GM12801 (cell line): ENCODE results near the gene SYNGR2.

Source experiments
- CTCF ChIP-seq: IDR thresholded peaks from one replicate; pipeline ENCODE4 v1.5.1; 2011; ENCODE audit warnings: control low read depth; ENCODE audit not compliant: insufficient read length; ENCODE audit errors: extremely low read depth

SYNGR2 gene

DNA sequence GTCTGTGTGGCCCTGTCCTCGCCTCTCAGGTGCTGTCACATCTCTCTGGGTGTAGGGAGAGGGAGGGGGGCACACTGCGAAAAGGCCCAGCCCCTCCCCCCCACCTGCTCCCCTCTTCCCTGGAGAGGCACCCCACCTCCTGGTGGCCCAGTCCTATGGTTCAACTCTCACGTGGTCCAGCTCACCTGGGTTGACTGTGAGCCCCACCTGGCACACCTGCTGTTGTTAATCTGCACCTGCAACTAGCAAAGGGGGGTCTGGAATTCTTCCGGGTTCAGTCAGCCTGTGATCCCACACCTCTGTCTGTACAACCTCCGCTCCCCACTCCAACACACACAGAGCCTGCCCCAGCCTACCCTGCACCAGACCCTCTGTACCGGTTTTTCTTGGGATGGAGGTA, 2.0 kb upstream of the SYNGR2 start:
- no peak for TF ChIP-seq CTCF

- no peak for TF ChIP-seq CTCF
These were observed 767 bp downstream of the SYNGR2 start for GRCh38 chr17:78168903-78169793.

DNA sequence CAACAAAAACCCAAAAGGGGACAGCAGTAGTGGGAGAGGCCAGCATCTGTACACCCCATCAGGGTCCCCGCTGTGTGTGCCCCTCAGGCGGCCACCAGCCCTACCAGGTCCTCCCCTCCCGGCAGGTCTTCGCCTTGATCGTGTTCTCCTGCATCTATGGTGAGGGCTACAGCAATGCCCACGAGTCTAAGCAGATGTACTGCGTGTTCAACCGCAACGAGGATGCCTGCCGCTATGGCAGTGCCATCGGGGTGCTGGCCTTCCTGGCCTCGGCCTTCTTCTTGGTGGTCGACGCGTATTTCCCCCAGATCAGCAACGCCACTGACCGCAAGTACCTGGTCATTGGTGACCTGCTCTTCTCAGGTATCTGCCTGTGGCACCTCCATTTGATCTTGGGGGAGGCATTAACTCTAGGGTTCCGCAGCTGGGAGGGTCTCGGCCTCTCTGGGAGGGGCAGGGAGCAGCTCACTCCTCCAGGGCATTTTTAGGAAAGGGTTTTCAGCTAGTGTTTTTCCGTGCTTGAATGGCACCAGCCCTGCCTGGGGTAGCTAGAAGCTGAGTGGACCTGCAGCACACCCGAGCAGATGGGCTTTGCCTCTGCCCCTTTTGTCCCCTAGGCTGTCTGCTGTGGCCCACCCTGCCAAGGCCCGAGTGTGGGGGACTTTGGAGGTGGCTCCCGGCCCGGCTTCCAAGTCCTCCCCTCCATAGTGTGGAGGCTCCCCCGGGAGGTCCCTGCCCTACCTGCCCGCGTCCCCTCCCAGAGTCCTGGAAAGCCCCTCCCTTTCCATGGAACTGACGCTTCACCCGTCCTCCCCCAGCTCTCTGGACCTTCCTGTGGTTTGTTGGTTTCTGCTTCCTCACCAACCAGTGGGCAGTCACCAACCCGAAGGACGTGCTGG, 2.6 kb downstream of the SYNGR2 start:
- TF ChIP-seq CTCF = no peak

GRCh38 chr17:78172249-78173051, 4.1 kb downstream of the SYNGR2 start:
- TF ChIP-seq CTCF = no peak

GRCh38 chr17:78173097-78173715, 4.8 kb downstream of the SYNGR2 start:
- no peak for TF ChIP-seq CTCF

GRCh38 chr17:78174346-78174869, 6.0 kb downstream of the SYNGR2 start:
- no peak for TF ChIP-seq CTCF
